DND-41 (cell line): ENCODE data around the gene PNCK.

Experiments used
- ATAC-seq: fragments of 200-7000 bp; cut with Tn5 transposase; 3 replicates; pipeline ENCODE4 v1.9.1; 2021; ENCODE audit warnings: low read depth; ENCODE audit not compliant: insufficient read depth
- DNase-seq: peaks from one replicate; pipeline ENCODE4 v3.0.0-alpha.2; 2020
- H2AFZ ChIP-seq: 2 replicates; pipeline ENCODE4 v1.6.0; 2012; ENCODE audit warnings: low read depth, low read length
- H3K27ac ChIP-seq: 2 replicates; pipeline ENCODE4 v1.5.1; 2012; ENCODE audit warnings: low read length, inconsistent platforms
- H3K27me3 ChIP-seq: fragments of 200-600 bp; sonication (generic); 2 replicates; pipeline ENCODE4 v1.6.0; 2012; ENCODE audit warnings: low read length, mild to moderate bottlenecking, inconsistent platforms; ENCODE audit not compliant: insufficient read depth, poor library complexity
- H3K36me3 ChIP-seq: 2 replicates; pipeline ENCODE4 v1.5.1; 2012; ENCODE audit warnings: low read length, inconsistent platforms; ENCODE audit not compliant: insufficient read depth
- H3K4me1 ChIP-seq: 2 replicates; pipeline ENCODE4 v1.5.1; 2012; ENCODE audit warnings: mild to moderate bottlenecking, low read length; ENCODE audit not compliant: insufficient read depth
- H3K4me2 ChIP-seq: 2 replicates; pipeline ENCODE4 v1.6.0; 2012; ENCODE audit warnings: mild to moderate bottlenecking, moderate library complexity, low read length, inconsistent platforms; ENCODE audit not compliant: insufficient read depth
- H3K4me3 ChIP-seq, 2 experiments: fragments of 200-600 bp in 1 of 2; shearing (Covaris generic) in 1 of 2; 2 replicates each; pipeline ENCODE4 v1.5.1; 2012 to 2016; ENCODE audit warnings: inconsistent platforms in 2 of 2, low read length in 2 of 2, mild to moderate bottlenecking in 2 of 2, low read depth in 1 of 2, moderate library complexity in 1 of 2
- H3K79me2 ChIP-seq: 2 replicates; pipeline ENCODE4 v1.6.0; 2012; ENCODE audit warnings: low read length, inconsistent platforms; ENCODE audit not compliant: insufficient read depth
- H3K9ac ChIP-seq: 2 replicates; pipeline ENCODE4 v1.6.0; 2012; ENCODE audit warnings: low read depth, mild to moderate bottlenecking, inconsistent platforms, low read length, moderate library complexity
- H3K9me3 ChIP-seq: 2 replicates; pipeline ENCODE4 v1.5.1; 2012; ENCODE audit warnings: low read length, moderate library complexity, mild to moderate bottlenecking, inconsistent platforms; ENCODE audit not compliant: insufficient read depth, severe bottlenecking
- H4K20me1 ChIP-seq: 2 replicates; pipeline ENCODE4 v1.6.0; 2012; ENCODE audit warnings: low read length; ENCODE audit not compliant: insufficient read depth
- EZH2 ChIP-seq: IDR thresholded peaks from 3 replicates; pipeline ENCODE4 v1.6.1; 2012; ENCODE audit warnings: borderline replicate concordance, low read depth, mild to moderate bottlenecking, moderate library complexity, low read length, inconsistent platforms; ENCODE audit not compliant: severe bottlenecking
- TF ChIP-seq, protein P1 (sequence below): IDR thresholded peaks from 2 replicates; pipeline ENCODE4 v1.5.1; 2012; ENCODE audit warnings: borderline replicate concordance, low read length, moderate library complexity, mild to moderate bottlenecking; ENCODE audit not compliant: poor library complexity, severe bottlenecking; ENCODE audit errors: extremely low read depth

PNCK gene

GRCh38 chrX:153673428-153674218, at the start of gene PNCK:
Gene PNCK, minus strand, starts transcription at chrX:153673813. Its CDS starts 737 bp downstream, at chrX:153673076.
- Histone ChIP-seq H3K27ac (no peak within 1 kb of the TSS), H3K9ac (no peak within 1 kb of the TSS), H3K79me2 (no peaks in the 10 kb centered on the region), H3K4me3 (no peak within 1 kb of the TSS), H3K4me1 (no peaks in the 10 kb centered on the region), H4K20me1 (no peaks in the 10 kb centered on the region), H3K27me3 (no peaks in the 10 kb centered on the region), H3K4me2 (no peak within 1 kb of the TSS), H2AFZ (no peak within 1 kb of the TSS), H3K9me3 (no peaks in the 10 kb centered on the region), H3K36me3 (no peaks in the 10 kb centered on the region)
- DNase-seq, result no peak
- no peak for ATAC-seq
- no peak for TF ChIP-seq EZH2
- TF ChIP-seq, protein P1, sequence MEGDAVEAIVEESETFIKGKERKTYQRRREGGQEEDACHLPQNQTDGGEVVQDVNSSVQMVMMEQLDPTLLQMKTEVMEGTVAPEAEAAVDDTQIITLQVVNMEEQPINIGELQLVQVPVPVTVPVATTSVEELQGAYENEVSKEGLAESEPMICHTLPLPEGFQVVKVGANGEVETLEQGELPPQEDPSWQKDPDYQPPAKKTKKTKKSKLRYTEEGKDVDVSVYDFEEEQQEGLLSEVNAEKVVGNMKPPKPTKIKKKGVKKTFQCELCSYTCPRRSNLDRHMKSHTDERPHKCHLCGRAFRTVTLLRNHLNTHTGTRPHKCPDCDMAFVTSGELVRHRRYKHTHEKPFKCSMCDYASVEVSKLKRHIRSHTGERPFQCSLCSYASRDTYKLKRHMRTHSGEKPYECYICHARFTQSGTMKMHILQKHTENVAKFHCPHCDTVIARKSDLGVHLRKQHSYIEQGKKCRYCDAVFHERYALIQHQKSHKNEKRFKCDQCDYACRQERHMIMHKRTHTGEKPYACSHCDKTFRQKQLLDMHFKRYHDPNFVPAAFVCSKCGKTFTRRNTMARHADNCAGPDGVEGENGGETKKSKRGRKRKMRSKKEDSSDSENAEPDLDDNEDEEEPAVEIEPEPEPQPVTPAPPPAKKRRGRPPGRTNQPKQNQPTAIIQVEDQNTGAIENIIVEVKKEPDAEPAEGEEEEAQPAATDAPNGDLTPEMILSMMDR, result no peak

DNA sequence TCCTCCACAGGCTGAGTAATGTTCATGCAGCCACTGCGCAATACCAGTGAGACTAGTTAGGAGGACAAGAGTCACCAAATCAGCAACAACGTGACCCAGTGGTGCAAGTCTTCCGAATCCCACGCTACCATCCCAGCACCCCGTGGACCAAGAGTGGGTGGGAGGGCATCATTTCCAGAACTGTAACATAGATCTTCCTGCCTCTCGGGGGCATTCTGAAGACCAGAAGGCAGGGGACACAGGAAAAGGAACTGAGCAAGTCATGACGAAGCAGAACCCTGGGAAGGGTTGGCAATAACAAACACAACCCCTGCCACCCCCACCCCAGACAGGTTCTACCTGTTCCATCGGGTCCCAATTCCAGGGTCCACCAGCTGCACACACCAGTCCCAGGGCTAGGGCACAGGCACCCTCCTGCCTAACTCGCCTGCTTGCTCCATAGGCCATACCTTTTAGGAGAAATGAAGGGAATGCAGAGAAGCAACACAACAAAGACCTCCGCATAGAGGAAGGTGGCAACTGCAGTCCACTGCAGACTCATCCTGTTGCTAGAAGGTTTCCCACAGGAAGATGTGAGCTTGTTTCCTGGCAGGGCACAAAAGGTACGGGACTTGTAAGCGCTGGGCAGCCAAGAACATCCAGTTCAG, 49.2 kb upstream of the PNCK start:
- Histone ChIP-seq H3K79me2 (peaks cover 47% of the 10 kb centered on the region), H4K20me1 (peaks cover 31% of the 10 kb centered on the region)

GRCh38 chrX:153719701-153720100, 46.1 kb upstream of the PNCK start:
- H3K4me1 ChIP-seq, result peaks cover 14% of the 10 kb centered on the region
- DNase-seq (no peak), ATAC-seq (no peak)
- no peaks in the 10 kb centered on the region for H3K9me3 ChIP-seq
- no peak overlapping the region for H2AFZ ChIP-seq
- H3K79me2 ChIP-seq, result peaks cover 50% of the 10 kb centered on the region
- peaks cover 70% of the 10 kb centered on the region for H3K36me3 ChIP-seq
- no peak overlapping the region for H3K9ac ChIP-seq
- no peak overlapping the region for H3K4me2 ChIP-seq
- H4K20me1 ChIP-seq, result peaks cover 31% of the 10 kb centered on the region
- no peak overlapping the region for H3K27ac ChIP-seq
- no peaks in the 10 kb centered on the region for H3K27me3 ChIP-seq
- TF ChIP-seq, protein P1, result no peak
- H3K4me3 ChIP-seq, result no peak overlapping the region

More for the DNA sequence above, 49.2 kb upstream of the PNCK start:
- no peak for DNase-seq
- H3K27ac ChIP-seq, result peak overlapping the region; percentile 78
- H3K4me2 ChIP-seq, result peak overlapping the region; percentile 97
- H3K36me3 ChIP-seq, result peaks cover 46% of the 10 kb centered on the region
- ATAC-seq, result no peak
- TF ChIP-seq EZH2, result no peak
- H3K9me3 ChIP-seq, result no peaks in the 10 kb centered on the region
- no peaks in the 10 kb centered on the region for H3K27me3 ChIP-seq
- H2AFZ ChIP-seq, result no peak overlapping the region
- peaks cover 24% of the 10 kb centered on the region for H3K4me1 ChIP-seq
- peak overlapping the region; percentile 78 for H3K9ac ChIP-seq
- H3K4me3 ChIP-seq, result peak overlapping the region; percentile 62 to 85; a peak in 3 of 4 replicates

DNA sequence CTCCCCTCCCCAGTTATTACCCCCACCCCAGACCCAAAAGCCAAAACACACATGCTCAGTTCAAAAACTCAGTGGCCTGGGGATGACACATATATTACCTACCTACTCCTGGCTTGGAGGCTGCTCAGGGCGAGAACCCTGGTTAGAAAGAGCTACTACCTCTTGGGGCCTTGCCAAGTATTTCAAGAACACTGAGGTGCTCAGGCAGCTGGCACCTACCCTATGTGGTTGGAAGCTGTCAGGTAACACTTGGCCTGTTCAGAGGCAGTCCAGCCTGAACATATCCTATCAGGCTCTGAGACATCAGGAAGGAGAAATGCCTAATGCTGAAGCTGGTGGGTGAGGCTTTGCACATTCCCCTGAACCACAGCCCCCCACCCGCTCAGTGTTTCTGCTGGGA, 45.6 kb upstream of the PNCK start:
- peaks cover 75% of the 10 kb centered on the region for H3K36me3 ChIP-seq
- H3K4me1 ChIP-seq, result peaks cover 14% of the 10 kb centered on the region
- H3K27ac ChIP-seq, result no peak overlapping the region
- no peak overlapping the region for H2AFZ ChIP-seq
- no peak overlapping the region for H3K4me3 ChIP-seq
- H3K9me3 ChIP-seq, result no peaks in the 10 kb centered on the region
- no peak for ATAC-seq
- peaks cover 50% of the 10 kb centered on the region for H3K79me2 ChIP-seq
- no peak overlapping the region for H3K9ac ChIP-seq
- H3K4me2 ChIP-seq, result no peak overlapping the region
- H4K20me1 ChIP-seq, result peaks cover 31% of the 10 kb centered on the region
- DNase-seq, result no peak
- TF ChIP-seq EZH2, result no peak
- TF ChIP-seq, protein P1, result no peak
- H3K27me3 ChIP-seq, result no peaks in the 10 kb centered on the region
